Astrocyte (in vitro differentiated cells and primary cell): Measurements from ENCODE around the gene RPS6KA2. TPM values are rescaled to one million over a fixed set of nuclear protein-coding genes. Genes with fewer than 3 reads are reported as not detected.

Experiments used
- DNase-seq: peaks from one replicate; pipeline ENCODE4 v3.0.0-alpha.2; 2010; ENCODE audit warnings: low read depth
- FAIRE-seq: peaks from 2 replicates; lab custom pipeline; 2011; peaks lifted over from hg19 to GRCh38; lab: Jason Lieb, UNC
- H2AFZ ChIP-seq: 2 replicates; pipeline ENCODE4 v1.6.0; 2012; ENCODE audit warnings: low read depth, low read length, inconsistent platforms
- H3K27ac ChIP-seq: 2 replicates; pipeline ENCODE4 v1.5.1; 2011; ENCODE audit warnings: low read depth, low read length, inconsistent platforms
- H3K27me3 ChIP-seq: 2 replicates; pipeline ENCODE4 v1.6.0; 2011; ENCODE audit warnings: low read length, inconsistent platforms; ENCODE audit not compliant: insufficient read depth
- H3K36me3 ChIP-seq: 2 replicates; pipeline ENCODE4 v1.5.1; 2011; ENCODE audit warnings: low read length, inconsistent platforms; ENCODE audit not compliant: insufficient read depth
- H3K4me1 ChIP-seq: 2 replicates; pipeline ENCODE4 v1.5.1; 2011; ENCODE audit warnings: low read length, inconsistent platforms; ENCODE audit not compliant: insufficient read depth
- H3K4me2 ChIP-seq: 2 replicates; pipeline ENCODE4 v1.6.0; 2012; ENCODE audit warnings: low read length, inconsistent platforms
- H3K4me3 ChIP-seq: 2 replicates; pipeline ENCODE4 v1.5.1; 2011; ENCODE audit warnings: low read depth, mild to moderate bottlenecking, low read length, inconsistent platforms; ENCODE audit not compliant: insufficient read depth
- H3K79me2 ChIP-seq: 2 replicates; pipeline ENCODE4 v1.6.0; 2012; ENCODE audit warnings: mild to moderate bottlenecking, low read length, inconsistent platforms; ENCODE audit not compliant: insufficient read depth
- H3K9ac ChIP-seq: 2 replicates; pipeline ENCODE4 v1.6.0; 2012; ENCODE audit warnings: mild to moderate bottlenecking, low read length, inconsistent platforms
- H3K9me3 ChIP-seq: 2 replicates; pipeline ENCODE4 v1.5.1; 2012; ENCODE audit warnings: low read depth, mild to moderate bottlenecking, low read length, inconsistent platforms; ENCODE audit not compliant: insufficient read depth
- H4K20me1 ChIP-seq: 2 replicates; pipeline ENCODE4 v1.6.0; 2012; ENCODE audit warnings: low read length, inconsistent platforms; ENCODE audit not compliant: insufficient read depth
- H3K27ac Mint-ChIP-seq: one replicate; pipeline ENCODE4 v1.8.0; 2021; ENCODE audit warnings: mild to moderate bottlenecking, mixed read lengths; ENCODE audit not compliant: unreplicated experiment
- H3K27me3 Mint-ChIP-seq: one replicate; pipeline ENCODE4 v1.8.0; 2021; ENCODE audit warnings: low read depth, mixed read lengths; ENCODE audit not compliant: unreplicated experiment
- H3K36me3 Mint-ChIP-seq: one replicate; pipeline ENCODE4 v1.8.0; 2021; ENCODE audit warnings: low read depth, mixed read lengths; ENCODE audit not compliant: unreplicated experiment
- H3K4me1 Mint-ChIP-seq: one replicate; pipeline ENCODE4 v1.8.0; 2021; ENCODE audit warnings: low read depth, mixed read lengths; ENCODE audit not compliant: unreplicated experiment
- H3K4me3 Mint-ChIP-seq: one replicate; pipeline ENCODE4 v1.8.0; 2021; ENCODE audit warnings: mild to moderate bottlenecking, moderate library complexity, mixed read lengths; ENCODE audit not compliant: unreplicated experiment
- H3K9me3 Mint-ChIP-seq: one replicate; pipeline ENCODE4 v1.8.0; 2021; ENCODE audit warnings: mild to moderate bottlenecking, mixed read lengths; ENCODE audit not compliant: unreplicated experiment
- CTCF ChIP-seq: IDR thresholded peaks from 2 replicates; pipeline ENCODE4 v1.5.1; 2011; ENCODE audit warnings: low read depth, mild to moderate bottlenecking, inconsistent platforms, low read length, moderate library complexity; ENCODE audit not compliant: insufficient read depth
- EZH2 ChIP-seq: IDR thresholded peaks from 2 replicates; pipeline ENCODE4 v1.6.1; 2012; ENCODE audit warnings: mild to moderate bottlenecking, low read length, inconsistent platforms; ENCODE audit not compliant: insufficient read depth
- total RNA-seq: library from RNA; stranded (reverse); gene quantifications from 2 replicates; pipeline ENCODE4 v1.2.1, GENCODE V29; 2021

RPS6KA2 gene
- total RNA-seq, 1 donor from 2014 or later: 33.5 TPM

- DNase-seq (no peak), FAIRE-seq (no peak)
- H4K20me1 ChIP-seq: no peaks in the 10 kb centered on the region
- H3K27me3 Mint-ChIP-seq: no peaks in the 10 kb centered on the region
- H3K9me3 ChIP-seq: no peaks in the 10 kb centered on the region
- H3K4me3 ChIP-seq: no peak overlapping the region
- H3K4me3 Mint-ChIP-seq: no peak overlapping the region
- H3K4me1 ChIP-seq: peaks cover 61% of the 10 kb centered on the region
- no peaks in the 10 kb centered on the region for H3K27me3 ChIP-seq
- peak overlapping the region; percentile 49 for H3K9ac ChIP-seq
- no peak for TF ChIP-seq CTCF
- TF ChIP-seq EZH2: no peak
- H3K27ac Mint-ChIP-seq: peak overlapping the region; percentile 98
- H2AFZ ChIP-seq: no peak overlapping the region
- H3K79me2 ChIP-seq: peaks cover 56% of the 10 kb centered on the region
- no peaks in the 10 kb centered on the region for H3K9me3 Mint-ChIP-seq
- H3K4me2 ChIP-seq: peak overlapping the region; percentile 17
- peaks cover 6% of the 10 kb centered on the region for H3K36me3 Mint-ChIP-seq
- H3K4me1 Mint-ChIP-seq: peaks cover 65% of the 10 kb centered on the region
- peak overlapping the region; percentile 26 for H3K27ac ChIP-seq
- no peaks in the 10 kb centered on the region for H3K36me3 ChIP-seq
These were observed 35.0 kb downstream of the RPS6KA2 start for GRCh38 chr6:166591961-166592520.

- Histone ChIP-seq H3K36me3 (no peaks in the 10 kb centered on the region), H3K27me3 (no peaks in the 10 kb centered on the region), H3K9ac (no peak overlapping the region), H3K4me3 (no peak overlapping the region), H3K79me2 (peaks cover 53% of the 10 kb centered on the region), H3K9me3 (no peaks in the 10 kb centered on the region), H2AFZ (no peak overlapping the region), H3K4me2 (no peak overlapping the region), H3K27ac (no peak overlapping the region), H3K4me1 (peaks cover 51% of the 10 kb centered on the region), H4K20me1 (no peaks in the 10 kb centered on the region)
- no peak for DNase-seq
- Mint-ChIP-seq H3K9me3 (no peaks in the 10 kb centered on the region), H3K27me3 (no peaks in the 10 kb centered on the region), H3K27ac (peak overlapping the region; percentile 37), H3K4me3 (no peak overlapping the region), H3K36me3 (peaks cover 3% of the 10 kb centered on the region), H3K4me1 (peaks cover 61% of the 10 kb centered on the region)
- FAIRE-seq: no peak
- TF ChIP-seq EZH2 (no peak), CTCF (no peak)
These were observed 36.0 kb downstream of the RPS6KA2 start for GRCh38 chr6:166591026-166591425.
